ENCODE results near the gene STX11. TPM values are rescaled to one million over a fixed set of nuclear protein-coding genes. Genes with fewer than 3 reads are reported as not detected.

STX11 gene
- total RNA-seq, 1 experiment from 2014 or later, result 0.69 TPM

Other genes starting within 250 kb of the STX11 start
- gene PLAGL1, start 142.3 kb upstream of the STX11 start, total RNA-seq (2021; ENCODE audit: unreplicated experiment), result 35.6 TPM
- gene SF3B5, start 54.9 kb upstream of the STX11 start, total RNA-seq (2021; ENCODE audit: unreplicated experiment), result 173 TPM
- gene UTRN, start 134.8 kb downstream of the STX11 start, total RNA-seq (2021; ENCODE audit: unreplicated experiment), result 28.4 TPM